ENCODE data around the gene TMEM221. TPM values are rescaled to one million over a fixed set of nuclear protein-coding genes. Genes with fewer than 3 reads are reported as not detected.

TMEM221 gene
- total RNA-seq, 1 donor from 2014 or later: 0.37 TPM

GRCh38 chr19:17405250-17406045 lies 43.0 kb downstream of the TMEM221 start, which contains the start of gene BST2:
BST2 (minus strand) TSS chr19:17405630; CDS start chr19:17405575, 55 bp downstream.
- peak; percentile 56 for DNase-seq (ENCODE audit: low spot score)

GRCh38 chr19:17404621-17405249 lies 43.7 kb downstream of the TMEM221 start:
- DNase-seq (ENCODE audit: low spot score): no peak

- no peak for DNase-seq (ENCODE audit: low spot score)
These were observed 44.5 kb downstream of the TMEM221 start for GRCh38 chr19:17404015-17404414.

GRCh38 chr19:17402982-17403855 lies 45.2 kb downstream of the TMEM221 start:
- no peak for DNase-seq (ENCODE audit: low spot score)

- no peak for DNase-seq (ENCODE audit: low spot score)
These were observed 46.8 kb downstream of the TMEM221 start for GRCh38 chr19:17401628-17402027.

- no peak for DNase-seq (ENCODE audit: low spot score)
These were observed 49.5 kb downstream of the TMEM221 start for GRCh38 chr19:17398902-17399527.

GRCh38 chr19:17394891-17395415 lies 53.5 kb downstream of the TMEM221 start:
- peak; percentile 63 for DNase-seq (ENCODE audit: low spot score)

- no peak for DNase-seq (ENCODE audit: low spot score)
These were observed 54.6 kb downstream of the TMEM221 start, which contains the start of gene CCDC194 for GRCh38 chr19:17393914-17394313. CCDC194 (minus strand) TSS chr19:17394196; CDS start chr19:17394158, 38 bp downstream.

- no peak for DNase-seq (ENCODE audit: low spot score)
These were observed 55.5 kb downstream of the TMEM221 start for GRCh38 chr19:17393002-17393401.

GRCh38 chr19:17391371-17392151 lies 56.9 kb downstream of the TMEM221 start:
- DNase-seq (ENCODE audit: low spot score): no peak

- peak; percentile 88 for DNase-seq (ENCODE audit: low spot score)
These were observed 57.6 kb downstream of the TMEM221 start for GRCh38 chr19:17390665-17391370.

GRCh38 chr19:17389957-17390664 lies 58.4 kb downstream of the TMEM221 start:
- no peak for DNase-seq (ENCODE audit: low spot score)

- DNase-seq (ENCODE audit: low spot score): no peak
These were observed 59.2 kb downstream of the TMEM221 start for GRCh38 chr19:17389288-17389687.

- DNase-seq (ENCODE audit: low spot score): peak; percentile 46
These were observed 62.4 kb downstream of the TMEM221 start for GRCh38 chr19:17385878-17386611.
